Smooth muscle cell of trachea (primary cell): ENCODE data around the gene FOXJ3. TPM values are rescaled to one million over a fixed set of nuclear protein-coding genes. Genes with fewer than 3 reads are reported as not detected.

ENCODE experiments used
- total RNA-seq: library from RNA; depleted of rRNA; stranded (reverse); fragments of >200 nt; gene quantifications from 2 replicates; pipeline ENCODE4 v1.2.1, GENCODE V29; 2014

The FOXJ3 gene
- 15.9 and 20.8 TPM in 2 replicates for total RNA-seq

GRCh38 chr1:42335050-42335808 lies at the start of gene FOXJ3:
Gene FOXJ3, minus strand, starts transcription at chr1:42335235. Its CDS starts 24,142 bp downstream, at chr1:42311093.

DNA sequence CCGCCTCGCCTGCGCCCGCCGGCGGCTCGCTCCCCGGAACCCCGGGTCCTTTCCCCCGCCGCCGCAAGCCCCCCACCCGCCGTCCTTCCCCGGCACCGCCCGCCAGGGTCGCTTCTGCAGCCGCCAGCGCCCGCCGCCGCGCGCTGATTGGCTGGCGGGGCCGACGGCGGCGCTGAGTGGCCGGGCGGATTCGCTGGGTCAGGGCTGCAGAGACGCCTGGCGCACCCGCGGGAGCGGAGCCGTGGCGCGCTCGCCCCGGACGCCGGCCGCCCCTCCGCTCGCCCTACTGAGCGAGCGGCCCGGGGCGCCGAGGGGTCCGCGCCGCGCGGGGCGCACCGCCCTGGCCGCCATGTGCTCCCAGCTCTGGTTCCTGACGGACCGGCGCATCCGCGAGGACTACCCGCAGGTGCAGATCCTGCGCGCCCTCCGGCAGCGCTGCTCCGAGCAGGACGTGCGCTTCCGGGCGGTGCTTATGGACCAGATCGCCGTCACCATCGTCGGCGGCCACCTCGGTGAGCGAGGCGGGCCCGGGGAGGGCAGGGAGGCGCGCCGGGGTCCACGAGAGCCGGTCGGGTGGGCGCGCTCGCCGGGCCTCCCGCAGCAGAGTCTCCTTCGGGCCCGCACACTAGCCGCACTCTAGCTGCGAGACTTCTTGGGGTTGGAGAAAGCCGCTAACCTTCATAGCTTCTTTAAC lies 45.7 kb upstream of the FOXJ3 start, which contains the start of gene RIMKLA:
RIMKLA (plus strand) TSS at position 207 of the 694 bp plus-strand sequence; CDS start at position 350, 143 bp downstream.

DNA sequence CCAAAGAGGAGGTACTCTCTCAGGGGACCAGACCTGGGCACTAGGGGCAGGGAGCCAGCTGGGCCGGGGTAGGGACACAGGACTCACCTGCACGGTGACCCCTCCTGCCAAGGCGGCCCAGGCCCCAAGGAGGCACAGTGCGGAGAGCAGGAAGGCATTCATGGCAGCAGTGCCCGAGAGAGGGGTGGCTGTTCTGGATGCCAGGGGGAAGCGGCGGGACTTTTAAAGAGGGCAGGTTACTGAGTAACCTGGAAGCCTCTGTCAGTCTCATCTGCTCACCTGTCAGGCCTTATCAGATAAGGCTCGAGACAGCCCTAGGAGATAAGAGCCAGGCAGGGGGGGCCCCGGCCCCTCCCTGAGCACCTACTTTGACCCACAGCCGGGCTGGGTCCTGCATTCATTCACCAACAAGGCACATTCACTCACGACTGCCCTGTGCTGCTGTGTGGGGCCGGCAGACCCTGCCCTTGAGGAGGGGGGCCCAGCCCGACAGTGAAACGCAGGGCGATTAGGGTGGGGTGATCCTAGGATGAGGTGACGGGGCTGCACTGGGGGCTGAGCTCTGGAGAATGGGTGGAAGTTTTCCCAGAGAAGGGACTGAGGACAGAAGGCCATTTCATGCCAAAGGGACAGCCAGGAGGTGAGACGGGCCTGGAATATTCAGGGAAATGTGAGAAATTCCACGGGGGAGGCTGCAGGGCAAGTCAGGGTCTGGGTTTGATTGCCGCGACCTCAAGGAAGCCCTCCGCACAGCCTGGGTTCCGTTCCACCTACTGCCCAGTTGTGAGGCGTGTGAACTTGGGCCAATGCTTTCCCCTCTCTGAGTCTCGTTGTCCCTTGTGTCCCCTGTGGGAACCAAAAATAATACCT lies 170.2 kb downstream of the FOXJ3 start, which contains the start of gene GUCA2A:
GUCA2A (minus strand) TSS at position 195 of the 870 bp plus-strand sequence; CDS start at position 162, 33 bp downstream.

GRCh38 chr1:42152907-42153600 lies 182.0 kb downstream of the FOXJ3 start, which contains the start of gene GUCA2B:
Gene GUCA2B, plus strand, starts transcription at chr1:42153410. Its CDS starts 41 bp downstream, at chr1:42153451.

Other genes with a start within 250 kb of the FOXJ3 start
- gene GUCA2B, start 181.8 kb downstream of the FOXJ3 start, total RNA-seq = not detected in 2 replicates
- not detected in 2 replicates for gene GUCA2A, start 170.5 kb downstream of the FOXJ3 start, total RNA-seq
- gene RIMKLA, start 45.6 kb upstream of the FOXJ3 start, total RNA-seq = under 0.01 TPM in 1 of 2 replicates, not detected in the other
- 0.29 and 2.6 TPM in 2 replicates for gene ZMYND12, start 120.8 kb upstream of the FOXJ3 start, total RNA-seq
- 50.6 and 109 TPM in 2 replicates for gene PPCS, start 121.3 kb upstream of the FOXJ3 start, total RNA-seq
- gene CCDC30, start 128.1 kb upstream of the FOXJ3 start, total RNA-seq = 0.99 and 2.3 TPM in 2 replicates